ENCODE results near the gene LSM4.
"Not testable (repeated sequence)": the region's sequence is repeated elsewhere in the genome, so short reads cannot be mapped to it uniquely, and the experiment has no call there.

The LSM4 gene

DNA sequence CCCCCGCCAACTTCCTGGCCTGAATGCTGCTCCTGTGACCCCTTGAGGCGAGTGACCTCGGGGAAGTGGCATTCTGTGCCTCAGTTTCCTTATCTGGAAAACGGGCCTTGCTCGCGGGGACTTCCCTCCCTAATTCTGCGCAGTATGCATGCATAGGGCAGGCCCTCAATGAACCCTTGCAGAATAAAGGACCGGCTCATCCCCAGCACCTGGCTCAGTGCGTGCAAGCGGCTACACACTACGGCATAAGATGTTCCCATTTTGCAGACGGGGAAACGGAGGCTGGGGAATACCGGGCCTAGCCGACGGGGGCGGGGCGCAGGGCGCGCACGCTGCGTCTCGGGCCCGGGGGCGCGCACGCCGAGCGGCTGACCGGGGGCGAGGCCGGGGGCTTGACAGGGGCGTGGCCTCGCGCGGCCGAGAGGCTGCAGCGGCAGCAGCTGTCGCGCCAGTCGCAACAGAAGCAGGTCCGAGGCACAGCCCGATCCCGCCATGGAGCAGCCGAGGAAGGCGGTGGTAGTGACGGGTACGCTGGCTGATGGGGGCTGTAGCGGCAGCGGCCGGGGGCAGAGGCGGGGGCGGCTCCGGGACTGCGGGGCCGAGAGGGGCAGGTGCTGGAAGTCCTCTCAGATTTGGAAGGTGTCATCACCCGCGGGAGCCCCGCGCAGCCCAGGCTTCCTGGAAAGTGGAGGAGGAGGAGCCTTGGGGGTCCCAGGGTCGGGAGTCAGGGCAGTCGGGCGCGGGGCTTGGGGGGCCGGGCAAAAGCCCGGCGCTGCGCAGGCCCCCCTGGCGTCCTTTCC lies 17.5 kb upstream of the LSM4 start, which contains the start of gene PGPEP1:
Gene PGPEP1 (plus strand): TSS at position 409 of the 800 bp plus-strand sequence. CDS start 84 bp downstream, at position 493.
- DNase-seq, result no peak

DNA sequence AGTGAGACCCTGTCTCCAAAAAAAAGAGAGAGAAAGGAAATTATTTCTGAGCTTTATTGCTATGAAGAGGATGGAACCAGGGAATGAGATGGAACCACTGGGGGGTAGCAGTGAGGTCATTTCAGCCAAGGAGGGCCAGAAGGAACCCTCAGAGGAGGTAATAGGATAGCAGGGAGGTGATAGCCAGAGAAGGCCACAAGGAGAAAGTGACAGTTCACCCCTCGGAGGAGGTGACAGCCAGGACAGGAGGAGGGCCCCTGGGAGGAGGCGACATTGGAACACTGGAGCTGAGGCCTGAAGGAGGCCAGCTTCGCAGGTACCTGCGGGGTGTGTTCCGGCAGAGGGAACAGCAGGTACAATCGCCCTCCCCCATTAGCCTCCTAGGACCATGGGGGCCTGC lies 16.8 kb upstream of the LSM4 start:
- DNase-seq, result no peak

DNA sequence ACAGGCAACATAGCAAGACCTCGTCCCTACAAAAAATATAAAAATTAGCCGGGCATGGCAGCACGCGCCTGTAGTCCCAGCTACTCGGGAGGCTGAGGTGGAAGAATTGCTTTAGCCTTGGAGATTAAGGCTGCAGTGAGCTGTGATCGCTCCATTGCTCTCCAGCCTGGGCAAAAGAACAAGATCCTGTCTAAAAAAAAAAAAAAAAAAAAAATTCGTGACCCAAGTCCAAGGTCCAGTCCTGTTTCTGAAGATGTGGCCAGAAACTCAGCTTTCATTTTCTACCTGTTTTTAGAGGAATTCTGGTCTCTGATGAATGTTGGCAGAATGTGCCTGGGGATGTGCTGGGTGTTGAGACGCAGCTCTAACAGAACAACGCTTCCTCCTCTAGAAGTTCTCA lies 15.7 kb upstream of the LSM4 start:
- no peak for DNase-seq

DNA sequence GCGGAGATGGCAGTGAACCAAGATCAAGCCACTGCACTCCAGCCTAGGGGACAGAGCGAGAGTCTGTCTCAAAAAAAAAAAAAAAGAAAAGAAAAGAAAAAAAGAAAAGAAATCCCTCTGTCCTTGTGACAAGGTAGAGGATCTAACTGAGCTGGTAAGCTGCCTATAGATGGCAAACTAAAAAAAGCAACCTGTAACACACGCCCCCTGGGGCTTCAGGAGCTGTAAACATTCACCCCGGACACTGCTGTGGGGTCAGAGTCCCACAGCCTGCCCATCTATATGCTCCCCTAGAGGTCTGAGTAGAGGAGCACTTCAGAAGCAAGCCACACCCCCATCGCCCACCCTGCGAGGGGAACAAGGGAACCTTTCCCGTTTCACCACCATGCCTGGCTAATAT lies 13.2 kb upstream of the LSM4 start:
- no peak for DNase-seq

DNA sequence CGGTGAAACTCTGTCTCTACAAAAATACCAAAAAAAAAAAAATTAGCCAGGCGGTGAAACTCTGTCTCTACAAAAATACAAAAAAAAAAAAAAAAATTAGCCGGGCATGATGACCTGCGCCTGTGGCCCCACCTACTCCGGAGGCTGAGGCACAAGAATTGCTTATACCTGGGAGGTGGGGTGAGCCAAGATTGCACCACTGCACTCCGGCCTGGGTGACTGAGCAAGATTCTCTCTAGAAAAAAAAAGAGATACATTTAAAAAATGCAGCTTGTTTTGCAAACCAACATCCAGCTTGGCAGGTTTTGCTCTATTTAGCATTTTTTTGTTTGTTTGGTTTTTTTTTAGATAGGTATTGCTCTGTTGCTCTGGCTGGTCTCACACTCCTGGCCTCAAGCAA lies 10.8 kb upstream of the LSM4 start:
- no peak for DNase-seq

DNA sequence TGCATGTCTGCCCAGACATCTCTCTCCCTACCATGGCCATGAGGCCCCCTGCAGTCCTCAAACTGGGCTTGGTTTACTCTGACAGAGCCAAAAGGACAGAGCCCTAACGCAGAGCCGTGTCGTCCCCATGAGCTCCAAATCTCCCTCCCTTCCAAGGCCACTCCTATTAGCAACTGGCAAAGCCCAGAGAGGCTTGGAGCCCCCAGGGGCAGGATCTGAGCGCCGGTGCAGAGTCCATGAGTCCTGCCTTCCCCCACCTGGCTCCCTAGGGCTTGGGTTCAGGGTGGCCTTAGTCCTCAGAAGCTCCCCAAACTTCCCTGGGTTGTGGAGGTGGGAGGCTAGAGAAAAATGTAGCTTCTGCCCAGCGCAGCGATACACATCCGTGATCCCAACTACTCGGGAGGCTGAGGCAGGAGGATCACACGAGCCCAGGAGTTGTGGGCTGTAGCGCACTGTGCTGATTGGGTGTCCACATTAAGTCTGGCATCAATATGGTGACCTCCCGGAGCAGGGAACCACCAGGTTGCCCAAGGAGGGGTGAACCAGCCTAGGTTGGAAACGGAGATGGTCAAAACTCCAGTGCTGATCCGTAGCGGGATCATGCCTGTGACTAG lies 10.1 kb upstream of the LSM4 start:
- no peak for DNase-seq

DNA sequence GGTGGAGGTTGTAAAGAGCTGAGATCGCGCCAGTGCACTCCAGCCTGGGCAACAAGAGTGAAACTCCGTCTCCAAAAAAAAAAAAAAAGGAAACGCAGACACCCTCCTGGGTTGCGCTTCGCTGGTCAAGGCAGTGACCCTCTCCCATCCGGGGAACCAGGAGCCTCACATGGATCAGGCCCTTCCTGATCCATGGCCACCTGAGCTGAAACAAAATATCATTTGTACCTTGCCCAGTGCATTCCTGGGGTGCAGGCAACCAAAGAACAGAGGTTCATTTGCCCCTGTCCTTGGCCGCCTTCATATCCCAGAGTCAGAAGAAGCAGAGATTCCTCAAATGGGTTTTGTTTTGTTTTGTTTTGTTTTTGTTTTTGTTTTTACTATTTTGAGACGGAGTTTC lies 8.0 kb upstream of the LSM4 start:
- no peak for DNase-seq

DNA sequence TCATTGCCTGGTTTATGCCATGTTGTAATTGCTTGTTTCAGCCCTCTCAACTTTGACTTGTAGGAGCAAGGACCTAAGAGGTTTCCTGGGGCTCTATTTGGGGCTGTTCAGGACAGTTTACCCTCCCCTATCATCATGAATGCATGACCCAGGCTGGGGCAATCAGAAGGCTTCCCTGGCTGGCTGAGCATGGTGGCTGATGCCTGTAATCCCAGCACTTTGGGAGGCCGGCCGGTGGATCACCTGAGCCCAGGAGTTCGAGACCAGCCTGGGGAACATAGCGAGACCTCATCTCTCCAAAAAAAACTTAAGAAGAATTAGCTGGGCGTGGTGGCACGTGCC lies 6.1 kb upstream of the LSM4 start:
- no peak for DNase-seq

DNA sequence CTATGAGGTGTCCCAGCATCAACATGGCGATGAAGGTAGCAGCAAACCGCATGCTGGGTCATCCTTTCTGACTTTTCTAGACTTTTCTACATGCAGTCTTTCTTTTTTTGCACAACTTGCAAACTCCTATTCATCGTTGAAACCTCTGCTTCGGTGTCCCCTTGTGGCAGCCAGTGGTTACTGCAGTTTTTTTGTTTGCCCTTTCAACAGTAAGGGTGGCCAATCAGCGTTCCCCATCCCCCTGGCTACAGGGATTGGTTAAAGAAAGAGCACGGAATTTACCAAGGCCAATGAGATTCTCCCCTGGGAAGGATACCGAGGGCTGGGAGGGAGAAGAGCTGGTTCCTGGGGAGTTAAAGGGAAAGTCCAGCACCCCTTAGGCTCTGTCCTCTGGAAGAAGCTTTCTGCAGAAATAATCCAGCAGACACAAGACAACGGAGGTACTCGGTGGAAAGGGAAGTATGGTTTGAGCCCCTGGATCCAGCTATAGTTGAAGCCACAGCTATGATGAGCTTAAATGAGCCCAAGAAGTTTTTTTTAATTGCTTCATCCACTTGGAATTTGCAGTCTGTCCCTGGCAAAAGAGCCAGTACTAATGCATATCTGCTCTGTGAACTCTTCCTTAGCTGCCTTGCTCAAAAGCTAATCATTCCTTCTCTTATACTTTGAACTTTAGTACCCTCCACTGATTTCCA lies 5.6 kb upstream of the LSM4 start:
- DNase-seq, result no peak

DNA sequence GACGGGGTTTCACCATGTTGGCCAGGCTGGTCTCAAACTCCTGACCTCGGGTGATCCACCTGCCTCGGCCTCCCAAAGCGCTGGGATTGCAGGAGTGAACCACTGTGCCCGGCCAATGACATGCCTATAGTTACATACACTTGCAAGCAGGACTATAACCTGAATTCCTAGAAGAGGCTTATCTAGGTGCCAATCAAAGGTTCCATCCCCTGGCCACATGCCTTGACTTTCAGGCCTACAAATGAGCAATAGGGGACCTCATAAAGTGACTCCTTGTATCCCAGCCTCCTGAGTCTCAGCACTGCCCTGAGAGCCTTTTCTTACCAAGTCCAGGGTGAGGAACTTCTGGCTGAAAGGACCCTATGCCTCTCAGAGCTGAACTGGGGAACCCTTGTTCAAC lies 3.9 kb upstream of the LSM4 start:
- DNase-seq, result no peak

DNA sequence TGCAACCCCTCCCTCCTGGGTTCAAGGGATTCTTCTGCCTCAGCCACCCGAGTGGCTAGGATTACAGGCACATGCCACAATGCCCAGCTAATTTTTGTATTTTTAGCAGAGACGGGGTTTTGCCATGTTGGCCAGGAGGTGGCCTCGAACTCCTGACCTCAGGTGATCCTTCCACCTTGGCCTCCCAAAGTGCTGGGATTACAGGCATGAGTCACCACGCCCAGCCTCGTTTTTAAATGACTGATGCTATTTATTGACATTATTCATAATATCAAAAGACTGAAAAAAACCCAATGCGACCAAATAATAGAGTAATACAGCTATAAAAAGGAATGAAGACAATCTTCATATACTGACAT lies 1.5 kb upstream of the LSM4 start:
- DNase-seq, result not testable (repeated sequence)

DNA sequence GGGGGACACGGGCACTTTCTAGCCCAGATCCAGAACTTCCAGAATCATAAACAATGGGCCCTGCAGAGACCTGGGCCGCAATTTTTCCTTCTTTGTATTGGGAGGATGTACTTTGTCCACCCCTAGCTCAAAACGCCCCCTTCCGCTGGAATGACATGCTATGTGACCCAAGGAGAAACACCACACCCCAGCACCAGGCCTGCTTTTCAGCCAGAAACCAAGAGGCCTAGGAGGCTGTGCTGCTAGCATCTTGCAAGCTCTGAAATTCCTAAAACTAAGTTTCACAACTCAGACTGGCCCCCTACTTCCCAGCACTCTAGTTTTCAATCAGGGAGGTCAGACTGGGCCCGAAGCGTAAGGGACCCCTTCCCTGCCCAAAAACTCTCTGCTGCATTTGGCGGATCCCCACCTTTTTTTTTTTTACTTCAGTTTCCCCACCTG lies 538 bp downstream of the LSM4 start:
- no peak for DNase-seq

DNA sequence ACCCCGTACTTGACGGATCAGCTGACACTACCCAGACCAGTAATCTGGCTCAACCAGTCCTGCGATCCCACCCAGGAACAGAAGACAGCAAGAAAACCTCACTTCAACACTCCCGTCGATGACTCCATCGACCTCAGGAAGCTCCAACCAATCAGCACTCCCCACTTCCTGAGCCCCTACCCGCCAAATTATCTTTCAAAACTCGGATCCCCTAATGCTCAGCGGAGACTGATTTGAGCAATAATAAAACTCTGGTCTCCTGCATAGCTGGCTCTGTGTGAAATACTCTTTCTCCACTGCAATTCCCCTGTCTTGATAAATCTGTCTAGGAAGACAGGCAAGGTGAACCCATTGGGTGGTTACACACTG lies 1.2 kb downstream of the LSM4 start:
- DNase-seq, result no peak

DNA sequence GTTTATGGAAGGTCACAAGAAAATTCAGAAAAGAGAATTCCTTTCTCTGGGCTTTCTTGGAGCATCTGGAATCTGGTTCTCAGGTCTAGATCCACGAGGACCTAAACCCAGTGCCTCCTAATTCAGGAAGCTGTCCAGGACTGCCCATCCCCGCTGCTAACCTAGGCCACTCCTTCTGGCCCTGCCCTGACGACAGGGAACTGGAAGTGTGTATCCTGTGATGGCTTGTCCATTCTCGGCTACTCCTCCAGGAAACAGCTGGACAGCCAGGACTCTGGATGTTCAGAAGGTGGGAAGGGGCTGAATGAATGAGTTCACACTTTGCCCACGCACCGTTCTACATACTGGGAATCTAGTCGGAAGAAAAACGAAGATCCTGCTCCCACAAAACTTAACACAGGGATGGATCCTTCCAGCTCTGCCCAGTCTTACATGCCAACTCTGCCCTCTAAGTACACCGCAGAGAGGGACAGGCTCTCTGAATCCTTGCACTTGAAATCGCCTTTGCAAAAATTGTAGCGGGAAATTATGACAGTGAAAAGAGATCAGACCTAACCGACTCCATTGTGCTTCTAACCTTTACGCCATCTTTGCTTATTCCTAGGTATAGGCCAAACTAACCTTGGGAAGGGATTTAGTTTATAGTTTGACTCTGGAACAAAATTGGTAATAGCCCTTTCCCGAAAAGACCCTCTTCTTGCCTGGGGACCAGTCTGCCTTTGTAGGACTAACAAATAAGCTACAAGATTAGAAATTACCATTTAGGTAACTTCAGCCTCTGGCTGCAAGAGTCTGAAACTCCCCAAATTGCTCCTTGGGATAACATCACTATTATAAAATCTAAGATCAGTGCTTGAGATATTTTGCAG lies 1.8 kb downstream of the LSM4 start:
- DNase-seq, result no peak

DNA sequence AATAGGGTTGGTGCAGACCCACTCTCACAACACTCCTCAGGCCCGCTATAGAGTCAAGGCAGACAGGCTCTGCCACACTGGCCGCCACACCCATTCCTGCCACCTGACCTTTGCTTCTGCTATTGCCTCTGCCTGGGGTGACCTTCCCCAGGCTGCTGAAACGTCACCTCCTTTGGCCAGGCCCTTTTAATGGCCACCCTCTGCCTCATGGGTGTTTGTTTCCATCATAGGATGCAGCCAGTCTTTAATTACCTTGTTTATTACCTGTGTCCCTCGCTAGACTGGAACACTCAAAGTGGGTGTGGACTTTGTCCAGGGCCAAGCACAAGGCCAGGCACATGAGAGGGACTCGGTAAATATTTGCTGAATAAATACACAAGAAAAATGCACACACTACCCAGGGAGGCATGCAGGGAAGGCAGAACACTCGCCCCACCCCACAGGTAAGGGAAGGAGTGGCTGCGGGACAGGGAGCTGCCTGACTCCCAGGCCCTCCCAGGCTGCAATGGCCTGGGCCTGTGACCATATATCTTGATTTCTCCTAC lies 3.2 kb downstream of the LSM4 start:
- DNase-seq, result no peak

DNA sequence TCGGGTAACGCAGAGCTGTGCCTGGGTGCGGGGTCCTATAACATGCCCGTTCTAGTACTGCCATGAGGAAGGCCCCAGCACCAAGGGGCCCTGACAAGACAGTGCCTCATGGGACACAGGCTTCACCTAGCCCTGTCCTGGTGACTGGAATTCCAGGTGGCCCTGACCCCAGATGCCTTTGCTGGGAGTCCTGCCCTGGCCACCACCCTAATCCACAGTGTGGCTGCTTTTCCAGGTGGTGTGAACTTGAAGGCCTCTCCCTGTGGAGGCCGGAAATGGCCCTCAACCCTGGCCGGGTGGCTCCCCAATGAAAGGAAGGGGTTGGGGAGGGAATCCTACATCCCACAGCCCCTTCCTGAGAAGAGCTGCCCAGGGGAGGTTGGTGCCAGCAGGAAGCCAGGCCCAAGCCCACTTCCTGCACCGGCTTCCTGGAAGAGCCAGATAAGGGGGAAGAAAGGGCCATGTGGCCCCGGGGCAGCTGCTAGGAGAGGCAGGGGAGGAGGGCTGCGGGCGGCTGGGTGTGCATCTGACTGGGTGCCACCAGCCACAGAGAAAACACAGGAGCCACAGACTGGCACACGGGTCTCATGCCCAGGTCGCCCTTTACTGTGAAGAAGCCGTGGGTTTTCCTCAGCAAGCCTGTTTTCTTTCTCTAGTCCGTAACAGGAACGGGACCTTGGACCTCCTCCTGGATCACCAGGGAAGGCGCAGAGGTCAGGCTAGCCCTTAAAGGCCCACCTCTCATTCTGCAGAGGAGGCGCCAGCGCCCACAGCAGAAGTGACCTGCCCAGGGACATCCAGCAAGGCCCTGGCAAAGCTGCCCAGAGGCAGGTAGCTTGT lies 4.7 kb downstream of the LSM4 start:
- no peak for DNase-seq

DNA sequence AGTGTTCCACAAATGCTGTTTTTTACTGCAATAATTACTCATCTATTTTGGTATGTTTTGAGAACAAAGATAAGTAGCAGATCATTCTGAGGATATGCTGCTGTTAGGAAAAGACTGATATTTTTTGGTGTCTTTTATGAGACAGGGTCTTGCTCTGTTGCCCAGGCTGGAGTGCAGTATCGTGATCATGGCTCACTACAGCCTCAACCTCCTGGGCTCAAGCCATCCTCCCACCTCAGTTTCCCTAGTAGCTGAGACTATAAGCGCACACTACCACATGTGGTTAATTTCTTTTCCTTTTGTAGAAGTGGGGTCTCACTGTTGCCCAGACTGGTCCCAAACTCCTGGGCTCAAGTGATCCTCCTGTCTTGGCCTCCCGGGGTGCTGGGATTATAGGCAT lies 9.5 kb downstream of the LSM4 start:
- no peak for DNase-seq

DNA sequence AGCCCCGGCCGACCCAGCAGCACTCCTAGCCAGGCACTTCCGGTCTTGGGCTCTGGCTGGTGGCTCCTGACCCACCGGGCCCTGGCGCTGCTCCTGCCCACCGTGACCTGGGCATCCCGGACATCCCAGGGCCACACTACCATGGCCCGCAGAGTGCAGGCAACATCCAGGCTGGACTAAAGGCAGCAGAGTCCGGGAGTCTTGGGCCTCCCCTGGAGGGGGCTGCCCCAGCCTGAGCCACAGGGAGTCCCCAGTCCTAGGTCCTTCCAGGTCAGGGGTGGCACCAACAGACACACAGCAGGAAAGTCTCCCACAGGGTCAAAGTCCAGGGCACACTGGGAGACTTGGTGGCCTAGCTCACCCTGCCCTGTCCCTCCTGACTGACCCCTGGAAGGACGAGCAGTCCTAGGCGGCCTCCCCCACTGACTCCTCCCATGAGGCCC lies 10.8 kb downstream of the LSM4 start:
- no peak for DNase-seq

DNA sequence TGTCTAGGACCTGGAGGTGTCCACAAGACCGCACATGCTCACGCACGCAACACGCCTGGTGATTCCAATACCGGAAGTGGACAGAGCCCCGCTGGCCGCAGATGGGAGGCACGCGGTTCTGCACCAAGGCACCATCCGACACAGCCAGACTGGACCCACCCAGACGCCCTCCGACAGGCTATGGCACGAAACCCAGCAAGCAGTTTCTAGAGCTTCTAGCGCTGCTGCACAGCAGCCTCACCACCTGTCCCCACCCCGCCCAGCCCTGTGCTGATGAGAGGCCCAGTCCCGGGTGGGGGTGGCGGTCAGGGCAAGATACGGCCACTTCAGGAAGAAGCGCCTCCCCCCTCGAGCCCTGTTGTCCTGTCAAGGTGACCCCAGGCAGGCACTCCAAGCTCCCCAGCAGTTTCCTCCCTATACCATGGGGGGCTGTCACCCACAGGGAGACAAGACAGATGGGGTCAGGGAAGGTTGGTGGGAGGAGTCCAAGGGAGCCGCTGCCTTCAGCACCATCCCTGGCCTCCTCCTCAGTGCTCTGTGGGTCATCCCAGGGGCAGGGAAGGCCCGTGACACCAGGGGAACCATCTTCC lies 11.3 kb downstream of the LSM4 start:
- no peak for DNase-seq

DNA sequence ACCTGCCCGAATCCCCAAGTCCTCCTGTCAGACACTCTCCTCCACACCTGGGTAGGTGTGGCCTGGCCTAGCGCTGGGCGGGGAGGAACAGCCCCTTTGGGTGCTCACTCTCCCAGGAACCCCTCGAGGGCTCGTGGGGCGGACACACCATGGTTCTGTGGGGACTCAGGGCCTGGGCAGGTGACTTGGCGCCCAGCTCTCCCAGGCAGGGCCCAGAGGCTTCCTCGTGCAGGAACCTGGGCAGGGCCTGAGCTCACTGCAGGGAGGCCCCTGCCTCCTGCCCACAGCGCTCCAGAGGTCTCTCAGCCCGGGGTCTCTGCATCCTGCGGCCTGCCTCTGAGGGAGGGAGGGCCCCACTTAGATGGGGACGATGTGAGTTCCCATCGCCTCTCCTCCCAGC lies 11.9 kb downstream of the LSM4 start:
- no peak for DNase-seq

DNA sequence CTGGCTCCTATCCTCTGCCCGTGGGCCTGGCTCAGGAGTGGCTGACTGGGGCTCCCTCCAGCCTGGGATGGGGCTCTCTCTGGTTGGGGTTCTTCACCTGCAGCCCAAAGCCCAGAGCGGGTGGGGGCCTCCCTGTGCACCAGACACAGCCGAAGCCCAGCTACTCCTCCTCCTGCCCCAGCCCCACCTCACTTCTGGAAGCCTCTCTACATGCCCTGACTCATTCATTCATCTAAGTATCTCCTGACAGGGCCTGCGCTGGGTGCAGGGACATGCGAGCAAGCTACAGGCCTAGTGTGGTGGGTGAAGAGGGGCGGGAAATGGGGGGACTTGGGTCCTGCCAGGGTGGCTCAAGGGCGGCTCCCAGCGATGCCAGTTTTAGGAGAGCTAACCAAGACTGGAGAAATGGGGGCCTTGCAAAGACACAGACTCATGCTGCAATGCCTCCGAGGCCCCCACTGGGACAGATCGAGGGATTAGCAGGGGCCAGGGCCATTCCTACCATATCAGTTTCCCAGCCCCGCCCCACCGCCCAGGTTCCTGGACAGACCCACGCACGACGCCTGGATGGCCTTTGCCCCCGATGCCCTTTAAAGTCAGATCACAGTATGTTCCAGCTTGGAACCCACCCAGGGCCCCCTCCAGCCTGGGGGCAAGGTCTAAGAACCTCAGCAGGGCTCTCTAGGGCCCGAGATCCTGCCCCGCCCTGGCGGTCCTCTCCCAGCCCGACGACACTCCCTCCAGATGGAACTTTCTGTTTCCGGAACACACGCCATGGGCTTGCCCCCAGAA lies 12.6 kb downstream of the LSM4 start:
- no peak for DNase-seq
